Amniotic epithelial cell (primary cell): Measurements from ENCODE around the gene KCNIP2.
A peak's percentile ranks its signal among the peaks of the same experiment; 100 is the strongest.

Source experiments
- DNase-seq: peaks from one replicate; pipeline ENCODE4 v3.0.0-alpha.2; 2010; ENCODE audit warnings: low read depth

KCNIP2 gene

GRCh38 chr10:101843032-101844021 is at the start of gene KCNIP2:
KCNIP2 (minus strand) TSS chr10:101843800; CDS start chr10:101843568, 232 bp downstream.
- no peak for DNase-seq

GRCh38 chr10:101892782-101893391 is 49.3 kb upstream of the KCNIP2 start:
- DNase-seq, result peak; percentile 64

GRCh38 chr10:101889256-101890210 is 45.9 kb upstream of the KCNIP2 start:
- peak; percentile 71 for DNase-seq

- no peak for DNase-seq
Observed at GRCh38 chr10:101888251-101888949, 44.8 kb upstream of the KCNIP2 start.

GRCh38 chr10:101887775-101888174 is 44.2 kb upstream of the KCNIP2 start:
- DNase-seq, result no peak

GRCh38 chr10:101886521-101887312 is 43.1 kb upstream of the KCNIP2 start:
- DNase-seq, result no peak

- DNase-seq, result no peak
Observed at GRCh38 chr10:101881036-101881774, 37.6 kb upstream of the KCNIP2 start.

- no peak for DNase-seq
Observed at GRCh38 chr10:101880232-101880573, 36.6 kb upstream of the KCNIP2 start.

GRCh38 chr10:101879456-101880231 is 36.0 kb upstream of the KCNIP2 start:
- DNase-seq, result peak; percentile 81

- no peak for DNase-seq
Observed at GRCh38 chr10:101878869-101879268, 35.3 kb upstream of the KCNIP2 start.

- DNase-seq, result no peak
Observed at GRCh38 chr10:101875068-101875688, 31.6 kb upstream of the KCNIP2 start.

GRCh38 chr10:101874252-101874651 is 30.7 kb upstream of the KCNIP2 start:
- DNase-seq, result no peak

GRCh38 chr10:101867931-101868330 is 24.3 kb upstream of the KCNIP2 start:
- no peak for DNase-seq

GRCh38 chr10:101859530-101859929 is 15.9 kb upstream of the KCNIP2 start:
- DNase-seq, result no peak

- no peak for DNase-seq
Observed at GRCh38 chr10:101858723-101859500, 15.3 kb upstream of the KCNIP2 start.

GRCh38 chr10:101857802-101858476 is 14.3 kb upstream of the KCNIP2 start:
- no peak for DNase-seq

- peak; percentile 84 for DNase-seq
Observed at GRCh38 chr10:101856626-101857025, 13.0 kb upstream of the KCNIP2 start.
